Measurements from ENCODE around the gene MFSD8. TPM values are rescaled to one million over a fixed set of nuclear protein-coding genes. Genes with fewer than 3 reads are reported as not detected.

Gene MFSD8
- total RNA-seq, 1 donor from 2014 or later = 12.3 TPM

- DNase-seq = no peak
- intact Hi-C loops (cut with micrococcal nuclease) = no loop called here
- Histone ChIP-seq H3K9me3 (replicated peaks) (peaks cover 6% of the 10 kb centered on the region), H3K4me1 (no peaks in the 10 kb centered on the region), H3K27ac (replicated peaks) (no peak overlapping the region), H3K36me3 (no peaks in the 10 kb centered on the region), H3K27me3 (ENCODE audit: low read depth) (no peaks in the 10 kb centered on the region), H3K4me3 (no peak overlapping the region)
- TF ChIP-seq CTCF (IDR thresholded peaks at IDR 0.05; ENCODE audit: borderline replicate concordance) = no peak
Observed at GRCh38 chr4:127896069-127896468, 68.9 kb downstream of the MFSD8 start.

- intact Hi-C loops (cut with micrococcal nuclease) = no loop called here
- no peak for DNase-seq
- H3K36me3 ChIP-seq = no peaks in the 10 kb centered on the region
Observed at GRCh38 chr4:127889903-127890302, 75.1 kb downstream of the MFSD8 start.

GRCh38 chr4:127888559-127888958 lies 76.4 kb downstream of the MFSD8 start:
- DNase-seq = no peak
- Histone ChIP-seq H3K27ac (replicated peaks) (no peak overlapping the region), H3K4me1 (no peaks in the 10 kb centered on the region), H3K36me3 (no peaks in the 10 kb centered on the region), H3K27me3 (ENCODE audit: low read depth) (no peaks in the 10 kb centered on the region), H3K9me3 (replicated peaks) (no peaks in the 10 kb centered on the region), H3K4me3 (no peak overlapping the region)
- no peak for TF ChIP-seq CTCF (IDR thresholded peaks at IDR 0.05; ENCODE audit: borderline replicate concordance)
- intact Hi-C loops (cut with micrococcal nuclease) = no loop called here

More at GRCh38 chr4:127889903-127890302, 75.1 kb downstream of the MFSD8 start:
- H3K27ac ChIP-seq (replicated peaks) = no peak overlapping the region
- H3K9me3 ChIP-seq (replicated peaks) = no peaks in the 10 kb centered on the region
- H3K4me3 ChIP-seq = no peak overlapping the region
- TF ChIP-seq CTCF (IDR thresholded peaks at IDR 0.05; ENCODE audit: borderline replicate concordance) = no peak
- no peaks in the 10 kb centered on the region for H3K4me1 ChIP-seq
- H3K27me3 ChIP-seq (ENCODE audit: low read depth) = no peaks in the 10 kb centered on the region

DNA sequence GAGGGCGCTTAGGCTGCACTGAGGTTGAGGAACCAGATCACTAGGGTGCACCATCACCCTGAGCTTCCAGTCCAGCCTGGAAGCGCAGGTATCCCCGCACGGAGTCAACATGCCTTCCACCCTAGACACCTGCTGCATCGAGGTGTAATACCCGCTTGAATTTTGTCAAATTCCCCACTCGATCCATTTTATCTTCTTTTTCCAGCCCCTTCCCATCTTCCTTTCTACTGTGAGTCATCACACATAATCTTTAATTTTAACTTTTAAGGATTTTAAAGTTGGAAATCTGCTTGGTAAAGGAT lies 83.5 kb downstream of the MFSD8 start:
- peak overlapping the region; percentile 87 for H3K4me3 ChIP-seq
- no peak for TF ChIP-seq CTCF (IDR thresholded peaks at IDR 0.05; ENCODE audit: borderline replicate concordance)
- no peaks in the 10 kb centered on the region for H3K9me3 ChIP-seq (replicated peaks)
- intact Hi-C loops (cut with micrococcal nuclease) = no loop called here
- no peak for DNase-seq
- no peaks in the 10 kb centered on the region for H3K36me3 ChIP-seq
- H3K27me3 ChIP-seq (ENCODE audit: low read depth) = no peaks in the 10 kb centered on the region
- peaks cover 26% of the 10 kb centered on the region for H3K4me1 ChIP-seq
- no peak overlapping the region for H3K27ac ChIP-seq (replicated peaks)

- TF ChIP-seq CTCF (IDR thresholded peaks at IDR 0.05; ENCODE audit: borderline replicate concordance) = no peak
- peak; percentile 94 for DNase-seq
- Histone ChIP-seq H3K27me3 (ENCODE audit: low read depth) (no peaks in the 10 kb centered on the region), H3K27ac (replicated peaks) (peak within 1 kb of the TSS; percentile 79), H3K4me3 (peak within 1 kb of the TSS; percentile 87), H3K9me3 (replicated peaks) (no peaks in the 10 kb centered on the region), H3K36me3 (no peaks in the 10 kb centered on the region), H3K4me1 (peaks cover 26% of the 10 kb centered on the region)
- intact Hi-C loops (cut with micrococcal nuclease) = no loop called here
Observed at GRCh38 chr4:127880763-127881562, 84.0 kb downstream of the MFSD8 start, which contains the start of gene PLK4. Gene PLK4 (plus strand): TSS chr4:127880893. CDS start chr4:127881135, 242 bp downstream.

Data from left ventricle myocardium inferior (tissue), 1 donor.